Breast epithelium (tissue), 4 donors: ENCODE results near the gene DCST2. TPM values are rescaled to one million over a fixed set of nuclear protein-coding genes. Genes with fewer than 3 reads are reported as not detected.

Experiments used
- DNase-seq, 2 donors: peaks; one replicate each; pipeline ENCODE4 v3.0.0-alpha.2; 2019; ENCODE audit warnings: low spot score in 2 of 2
- H3K27ac ChIP-seq, 2 donors: fragments of 200-600 bp; sonication (generic) in 1 of 2; one replicate each; pipeline ENCODE4 v1.5.1; 2016 to 2019; ENCODE audit warnings: mild to moderate bottlenecking in 1 of 2
- H3K27me3 ChIP-seq, 2 donors: fragments of 200-600 bp; sonication (generic) in 1 of 2; one replicate each; pipeline versions ENCODE4 v1.5.1 to v1.6.0; 2017 to 2019; ENCODE audit warnings: control low read depth in 1 of 2, mild to moderate bottlenecking in 1 of 2
- H3K36me3 ChIP-seq: fragments of 200-600 bp; one replicate; pipeline ENCODE4 v1.5.1; 2019
- H3K4me1 ChIP-seq, 2 donors: fragments of 200-600 bp; sonication (generic); one replicate each; pipeline ENCODE4 v1.5.1; 2016 to 2019; ENCODE audit warnings: control low read depth in 1 of 2
- H3K4me3 ChIP-seq, 3 donors: fragments of 200-600 bp; sonication (generic); 1 replicate in 2 of 3; 2 replicates in 1 of 3; pipeline ENCODE4 v1.5.1; 2016 to 2019; ENCODE audit warnings: mild to moderate bottlenecking in 3 of 3, moderate library complexity in 2 of 3
- H3K9me3 ChIP-seq, 2 donors: fragments of 200-600 bp; sonication (generic) in 1 of 2; one replicate each; pipeline ENCODE4 v1.5.1; 2016 to 2019; ENCODE audit warnings: control low read depth in 1 of 2
- CTCF ChIP-seq, 3 donors: fragments of 450-650 bp; IDR thresholded peaks; one replicate each; pipeline ENCODE4 v1.5.1; 2016 to 2017; ENCODE audit warnings: antibody characterized with exemption in 3 of 3, mild to moderate bottlenecking in 3 of 3, moderate library complexity in 3 of 3
- POLR2A ChIP-seq: fragments of 450-650 bp; IDR thresholded peaks from one replicate; pipeline ENCODE4 v1.6.1; 2016; ENCODE audit warnings: antibody characterized with exemption, mild to moderate bottlenecking, moderate library complexity
- POLR2AphosphoS5 ChIP-seq, 3 donors: sonication (generic); formaldehyde crosslinking; IDR thresholded peaks; one replicate each; pipeline ENCODE4 v1.6.1; 2017; ENCODE audit warnings: antibody characterized with exemption in 3 of 3
- intact Hi-C: fragments of 100-400 bp; cut with DNase I; formaldehyde crosslinking; loops from one replicate; pipeline ENCODE4 v1.15.1; 2023; ENCODE audit warnings: low total_unique reads
- total RNA-seq, 3 donors: library from RNA; depleted of rRNA; stranded (reverse); fragments of >200 nt; gene quantifications; one replicate each; pipeline ENCODE4 v1.1.0, GENCODE V29; 2016

DCST2 gene
- total RNA-seq, 3 donors from 2014 or later: 0.48 to 4.4 (median 3.3) TPM

- Histone ChIP-seq H3K27ac (peak overlapping the region; percentile 99 to 100), H3K9me3 (no peaks in the 10 kb centered on the region), H3K27me3 (no peaks in the 10 kb centered on the region), H3K4me1 (peaks cover 14 to 26% of the 10 kb centered on the region in 2 donors), H3K4me3 (peak overlapping the region; percentile 57 to 76 (median 76)), H3K36me3 (no peaks in the 10 kb centered on the region)
- DNase-seq: peak; percentile 97 to 99
- TF ChIP-seq POLR2AphosphoS5 (IDR thresholded peaks at IDR 0.05): peak in 2 of 3 donors; percentile 5 to 37
- TF ChIP-seq CTCF (IDR thresholded peaks at IDR 0.05): peak in 1 of 3 donors; percentile 44
- TF ChIP-seq POLR2A: peak; percentile 38
- intact Hi-C loops: no loop called here
Observed at GRCh38 chr1:154973344-154974101, 60.1 kb downstream of the DCST2 start.

- intact Hi-C loops: no loop called here
- peak; percentile 70 to 91 for DNase-seq
- Histone ChIP-seq H3K27me3 (no peaks in the 10 kb centered on the region), H3K4me3 (peak overlapping the region; percentile 57 to 76 (median 76)), H3K4me1 (peaks cover 14 to 26% of the 10 kb centered on the region in 2 donors), H3K9me3 (no peaks in the 10 kb centered on the region), H3K27ac (peak overlapping the region; percentile 99 to 100), H3K36me3 (no peaks in the 10 kb centered on the region)
- peak; percentile 56 to 91 (median 66) for TF ChIP-seq POLR2AphosphoS5 (IDR thresholded peaks at IDR 0.05)
- peak; percentile 17 for TF ChIP-seq POLR2A
- no peak for TF ChIP-seq CTCF (IDR thresholded peaks at IDR 0.05)
Observed at GRCh38 chr1:154972517-154973343, 60.9 kb downstream of the DCST2 start.

- intact Hi-C loops: no loop called here
- TF ChIP-seq POLR2AphosphoS5 (IDR thresholded peaks at IDR 0.05) (no peak), CTCF (IDR thresholded peaks at IDR 0.05) (no peak), POLR2A (no peak)
- peaks cover 14 to 26% of the 10 kb centered on the region in 2 donors for H3K4me1 ChIP-seq
- H3K4me3 ChIP-seq: peak overlapping the region in 2 of 3 donors; percentile 76
- H3K36me3 ChIP-seq: no peaks in the 10 kb centered on the region
- H3K27me3 ChIP-seq: no peaks in the 10 kb centered on the region
- no peak for DNase-seq
- no peaks in the 10 kb centered on the region for H3K9me3 ChIP-seq
- peak overlapping the region; percentile 99 to 100 for H3K27ac ChIP-seq
Observed at GRCh38 chr1:154972213-154972516, 61.4 kb downstream of the DCST2 start.

- Histone ChIP-seq H3K27me3 (no peaks in the 10 kb centered on the region), H3K27ac (peak overlapping the region; percentile 99 to 100), H3K4me3 (peak overlapping the region; percentile 46 to 76 (median 51)), H3K9me3 (no peaks in the 10 kb centered on the region), H3K36me3 (no peaks in the 10 kb centered on the region), H3K4me1 (peaks cover 14 to 22% of the 10 kb centered on the region in 2 donors)
- TF ChIP-seq POLR2A (no peak), CTCF (IDR thresholded peaks at IDR 0.05) (no peak), POLR2AphosphoS5 (IDR thresholded peaks at IDR 0.05) (peak in 2 of 3 donors; percentile 9 to 39)
- DNase-seq: peak in 1 of 2 donors; percentile 83
- intact Hi-C loops: no loop called here
Observed at GRCh38 chr1:154971341-154971998, 62.1 kb downstream of the DCST2 start.
